Pancreas (tissue), 10 donors: Measurements from ENCODE around the gene DDX25. TPM values are rescaled to one million over a fixed set of nuclear protein-coding genes. Genes with fewer than 3 reads are reported as not detected.
"Not testable (repeated sequence)": the region's sequence is repeated elsewhere in the genome, so short reads cannot be mapped to it uniquely, and the experiment has no call there.

Experiments
- ATAC-seq, 4 donors: fragments of 200-7000 bp; cut with Tn5 transposase; one replicate each; pipeline versions ENCODE4 v1.8.0 to v1.9.1; 2020; ENCODE audit warnings: mild to moderate bottlenecking in 4 of 4, moderate library complexity in 4 of 4
- DNase-seq, 6 donors: peaks; one replicate each; pipeline ENCODE4 v3.0.0-alpha.2; 2020
- FAIRE-seq: peaks from 2 replicates; lab custom pipeline; 2012; peaks lifted over from hg19 to GRCh38; lab: Jason Lieb, UNC
- H3K27ac ChIP-seq, 4 donors: fragments of 200-600 bp; sonication (generic); 1 replicate in 3 of 4; 2 replicates in 1 of 4; pipeline versions ENCODE4 v1.5.0 to v1.8.0; 2020
- H3K27me3 ChIP-seq, 4 donors: fragments of 200-600 bp; one replicate each; pipeline ENCODE4 v1.8.0; 2021
- H3K36me3 ChIP-seq, 3 donors: fragments of 200-600 bp; sonication (generic) in 1 of 3; one replicate each; pipeline versions ENCODE4 v1.5.0 to v1.8.0; 2020 to 2021
- H3K4me1 ChIP-seq, 3 donors: fragments of 200-600 bp; one replicate each; pipeline ENCODE4 v1.8.0; 2021
- H3K4me3 ChIP-seq, 4 donors: fragments of 200-600 bp; sonication (generic) in 2 of 4; one replicate each; pipeline versions ENCODE4 v1.5.0 to v1.8.0; 2020 to 2021
- H3K9me3 ChIP-seq, 4 donors: fragments of 200-600 bp; one replicate each; pipeline ENCODE4 v1.8.0; 2021
- CTCF ChIP-seq, 4 donors: fragments of 200-600 bp; sonication (generic) in 3 of 4; IDR thresholded peaks; one replicate each; pipeline versions ENCODE4 v1.5.0 to v1.8.0; 2021; ENCODE audit warnings: antibody characterized with exemption in 4 of 4
- WGBS, 2 donors: extraction: QIAGEN DNeasy Blood & Tissue Kit; methylation state at CpG; one replicate each; pipeline ENCODE4 v1.1.7; 2013; 5-methylcytosine and 5-hydroxymethylcytosine counted together
- intact Hi-C, 3 donors: fragments of 100-400 bp; cut with DNase I; formaldehyde crosslinking; loops; one replicate each; pipeline versions ENCODE4 v1.11.1 to v1.14.2; 2022
- polyA plus RNA-seq, 2 donors: library from polyadenylated mRNA; stranded (reverse); fragments of 200-250 nt; gene quantifications; one replicate each; pipeline ENCODE4 v1.2.3, GENCODE V29; 2013
- total RNA-seq, 6 donors: library from RNA; stranded (reverse); fragmentation: NEBNext Ultra II Directional in 4 of 6; extraction: Animal tissue kit (Norgen Biotek cat#: 25700) in 4 of 6; gene quantifications; one replicate each; pipeline versions ENCODE4 v1.2.1 to v1.2.4, GENCODE V29; 2021 to 2023
- donor health status: healthy with polysubstance abuse.
- donor health status: DM: no; HTN: no; CAD: no; lungs with moderate emphysema.
- donor health status: DM: no; HTN: no; CAD: no.
- donor health status: control.
- donor health status: control.
- donor health status: Bipolar disorder and iron deficiency.
- donor health status: DM: yes; HTN: yes; CAD: no.
- donor health status: DM: no; HTN: no; CAD: no.
- donor health status: DM: no; HTN: no; CAD: no.
- donor health status: DM: yes; HTN: yes; CAD: no.

The DDX25 gene
- total RNA-seq: under 1 TPM; 0.41 to 0.98 (median 0.64) TPM
- 1 to 10 TPM in 1 of 2 donors, under 1 TPM in 1; 0.49 to 7.1 TPM for polyA plus RNA-seq

GRCh38 chr11:125903711-125904659 is at the start of gene DDX25:
Gene DDX25, plus strand, starts transcription at chr11:125904508. Its CDS starts 10 bp downstream, at chr11:125904518.
- ATAC-seq: peak; percentile 22 to 46 (median 28)

GRCh38 chr11:125857670-125858069 is 46.6 kb upstream of the DDX25 start:
- H3K9me3 ChIP-seq, ATAC-seq, H3K27me3 ChIP-seq, H3K4me1 ChIP-seq, H3K27ac ChIP-seq, FAIRE-seq, H3K4me3 ChIP-seq, intact Hi-C loops, H3K36me3 ChIP-seq, DNase-seq: not testable (repeated sequence)
- WGBS, 2 donors: 73 to 80% methylated on average over 9 of the region's 9 CpGs

More at GRCh38 chr11:125903711-125904659, at the start of gene DDX25:
- Histone ChIP-seq H3K27me3 (no peaks in the 10 kb centered on the region), H3K4me1 (peaks cover 0 to 12% (median 6%) of the 10 kb centered on the region in 3 donors), H3K36me3 (no peaks in the 10 kb centered on the region), H3K4me3 (peak within 1 kb of the TSS in 3 of 4 donors; percentile 44 to 75 (median 60)), H3K9me3 (no peaks in the 10 kb centered on the region), H3K27ac (peak within 1 kb of the TSS in 1 of 4 donors; percentile 12)
- DNase-seq: peak in 1 of 6 donors; percentile 49
- no peak for FAIRE-seq
- no peak for TF ChIP-seq CTCF (IDR thresholded peaks at IDR 0.05)
- intact Hi-C loops: no loop called here
- 4% methylated on average over 70 to 81 of the region's 81 CpGs for WGBS, 2 donors

- 95 to 100% methylated on average over 5 to 33 of the region's 33 CpGs for WGBS, 2 donors
- H3K27ac ChIP-seq, FAIRE-seq, H3K4me1 ChIP-seq, intact Hi-C loops, H3K36me3 ChIP-seq, ATAC-seq, DNase-seq, H3K9me3 ChIP-seq, H3K27me3 ChIP-seq, H3K4me3 ChIP-seq: not testable (repeated sequence)
Measured at GRCh38 chr11:125862786-125863185, 41.5 kb upstream of the DDX25 start.

GRCh38 chr11:125865354-125865753 is 39.0 kb upstream of the DDX25 start:
- WGBS, 2 donors: 88 to 93% methylated on average over 4 of the region's 4 CpGs
- H3K27ac ChIP-seq, H3K4me3 ChIP-seq, DNase-seq, H3K27me3 ChIP-seq, H3K9me3 ChIP-seq, ATAC-seq, H3K36me3 ChIP-seq, H3K4me1 ChIP-seq, FAIRE-seq, intact Hi-C loops: not testable (repeated sequence)

GRCh38 chr11:125869521-125869920 is 34.8 kb upstream of the DDX25 start:
- H3K4me3 ChIP-seq: no peak overlapping the region
- 75 to 83% methylated on average over 2 of the region's 2 CpGs for WGBS, 2 donors
- H3K27ac ChIP-seq: no peak overlapping the region
- H3K4me1 ChIP-seq: no peaks in the 10 kb centered on the region
- H3K9me3 ChIP-seq: no peaks in the 10 kb centered on the region
- no peaks in the 10 kb centered on the region for H3K36me3 ChIP-seq
- FAIRE-seq: no peak
- H3K27me3 ChIP-seq: no peaks in the 10 kb centered on the region
- intact Hi-C loops: no loop called here
- TF ChIP-seq CTCF (IDR thresholded peaks at IDR 0.05): no peak
- no peak for DNase-seq
- ATAC-seq: no peak

- FAIRE-seq: no peak
- intact Hi-C loops: no loop called here
- H3K9me3 ChIP-seq: no peaks in the 10 kb centered on the region
- 57 to 66% methylated on average over 10 of the region's 10 CpGs for WGBS, 2 donors
- no peak overlapping the region for H3K4me3 ChIP-seq
- H3K27me3 ChIP-seq: no peaks in the 10 kb centered on the region
- TF ChIP-seq CTCF (IDR thresholded peaks at IDR 0.05): peak in 1 of 4 donors; percentile 24
- no peaks in the 10 kb centered on the region for H3K4me1 ChIP-seq
- no peaks in the 10 kb centered on the region for H3K36me3 ChIP-seq
- H3K27ac ChIP-seq: no peak overlapping the region
- peak in 2 of 4 donors; percentile 34 to 46 for ATAC-seq
- DNase-seq: peak in 2 of 6 donors; percentile 4 to 17
Measured at GRCh38 chr11:125871391-125872137, 32.7 kb upstream of the DDX25 start.
